ENCODE measurements around the gene ARPP21. TPM values are rescaled to one million over a fixed set of nuclear protein-coding genes. Genes with fewer than 3 reads are reported as not detected.

ARPP21 gene
- polyA plus RNA-seq, 1 donor (not counting 4 experiments of a cell fraction or from before 2014, with no cell fraction given), result not detected

GRCh38 chr3:35721628-35722027 lies 82.3 kb downstream of the ARPP21 start:
- no peaks in the 10 kb centered on the region for H3K9me1 ChIP-seq (ENCODE audit: control insufficient read depth, extremely low read depth, insufficient read depth, low read length)
- no peak overlapping the region for H3K27ac ChIP-seq (ENCODE audit: control insufficient read depth, insufficient read depth, low read length)
- H3K4me2 ChIP-seq (ENCODE audit: control insufficient read depth, extremely low read depth, insufficient read depth, low read depth, low read length), result no peak overlapping the region
- TF ChIP-seq EZH2 (IDR thresholded peaks at IDR 0.05; ENCODE audit: low read length) (no peak), CTCF (optimal IDR thresholded peaks at IDR 0.05 in 1 of 3, IDR thresholded peaks at IDR 0.05 in 1 of 3, conservative IDR thresholded peaks at IDR 0.05 in 1 of 3; ENCODE audit: extremely low read depth in 1 of 3, insufficient read depth in 2 of 3, low read length in 3 of 3) (no peak)
- H3K9me3 ChIP-seq (ENCODE audit: control insufficient read depth, low read depth, low read length), result no peaks in the 10 kb centered on the region
- no peaks in the 10 kb centered on the region for H3K27me3 ChIP-seq (ENCODE audit: control insufficient read depth, extremely low read depth, insufficient read depth, low read length)
- FAIRE-seq, result no peak
- H3K36me3 ChIP-seq (ENCODE audit: control insufficient read depth in 2 of 2, extremely low read depth in 1 of 2, insufficient read depth in 2 of 2, low read length in 2 of 2), result no peaks in the 10 kb centered on the region
- dilution Hi-C loops (cut with MboI; ENCODE audit: extremely low pct_ligation_motif_present, low sequenced_read_pairs), result no loop called here
- H3K4me1 ChIP-seq (ENCODE audit: control insufficient read depth, extremely low read depth, insufficient read depth, low read length), result no peaks in the 10 kb centered on the region
- H3K4me3 ChIP-seq (ENCODE audit: control insufficient read depth in 2 of 3, extremely low read depth in 1 of 3, insufficient read depth in 2 of 3, low read depth in 1 of 3, low read length in 3 of 3), result no peak overlapping the region
- H3K79me2 ChIP-seq (ENCODE audit: control insufficient read depth, insufficient read depth, low read length), result no peaks in the 10 kb centered on the region
- H2AFZ ChIP-seq (ENCODE audit: control insufficient read depth, low read length), result no peak overlapping the region
- no peak overlapping the region for H3K9ac ChIP-seq (ENCODE audit: control insufficient read depth, extremely low read depth, insufficient read depth, low read length)
- H4K20me1 ChIP-seq (ENCODE audit: control insufficient read depth, extremely low read depth, insufficient read depth, low read length), result no peaks in the 10 kb centered on the region
- no peak for DNase-seq (ENCODE audit: low read depth, low spot score)

- H3K4me3 ChIP-seq (ENCODE audit: control insufficient read depth in 2 of 3, extremely low read depth in 1 of 3, insufficient read depth in 2 of 3, low read depth in 1 of 3, low read length in 3 of 3), result no peak overlapping the region
- no peak overlapping the region for H3K4me2 ChIP-seq (ENCODE audit: control insufficient read depth, extremely low read depth, insufficient read depth, low read depth, low read length)
- no peaks in the 10 kb centered on the region for H3K36me3 ChIP-seq (ENCODE audit: control insufficient read depth in 2 of 2, extremely low read depth in 1 of 2, insufficient read depth in 2 of 2, low read length in 2 of 2)
- no peaks in the 10 kb centered on the region for H4K20me1 ChIP-seq (ENCODE audit: control insufficient read depth, extremely low read depth, insufficient read depth, low read length)
- no peak overlapping the region for H3K9ac ChIP-seq (ENCODE audit: control insufficient read depth, extremely low read depth, insufficient read depth, low read length)
- H3K79me2 ChIP-seq (ENCODE audit: control insufficient read depth, insufficient read depth, low read length), result no peaks in the 10 kb centered on the region
- DNase-seq (ENCODE audit: low read depth, low spot score) (no peak), FAIRE-seq (no peak)
- no peaks in the 10 kb centered on the region for H3K9me1 ChIP-seq (ENCODE audit: control insufficient read depth, extremely low read depth, insufficient read depth, low read length)
- no peaks in the 10 kb centered on the region for H3K9me3 ChIP-seq (ENCODE audit: control insufficient read depth, low read depth, low read length)
- dilution Hi-C loops (cut with MboI; ENCODE audit: extremely low pct_ligation_motif_present, low sequenced_read_pairs), result no loop called here
- H3K27me3 ChIP-seq (ENCODE audit: control insufficient read depth, extremely low read depth, insufficient read depth, low read length), result no peaks in the 10 kb centered on the region
- no peak for TF ChIP-seq CTCF (optimal IDR thresholded peaks at IDR 0.05 in 1 of 3, IDR thresholded peaks at IDR 0.05 in 1 of 3, conservative IDR thresholded peaks at IDR 0.05 in 1 of 3; ENCODE audit: extremely low read depth in 1 of 3, insufficient read depth in 2 of 3, low read length in 3 of 3)
- H3K27ac ChIP-seq (ENCODE audit: control insufficient read depth, insufficient read depth, low read length), result no peak overlapping the region
- no peaks in the 10 kb centered on the region for H3K4me1 ChIP-seq (ENCODE audit: control insufficient read depth, extremely low read depth, insufficient read depth, low read length)
- no peak overlapping the region for H2AFZ ChIP-seq (ENCODE audit: control insufficient read depth, low read length)
Measured at GRCh38 chr3:35722902-35723301, 83.6 kb downstream of the ARPP21 start.
